SK-N-SH treated with all-trans-retinoic acid at 6 μM for 48 hours (cell line): ENCODE results near the gene DCN.

ENCODE experiments used
- ATAC-seq: fragments of 200-7000 bp; cut with Tn5 transposase; 3 replicates; pipeline ENCODE4 v1.9.1; 2020; ENCODE audit warnings: mild to moderate bottlenecking, moderate library complexity
- ARNTL ChIP-seq: fragments of 450-650 bp; formaldehyde crosslinking; IDR thresholded peaks from 2 replicates; pipeline ENCODE4 v1.5.0; 2020; ENCODE audit warnings: low read depth, mild to moderate bottlenecking, moderate library complexity, borderline replicate concordance
- BACH2 ChIP-seq: fragments of 250-450 bp; sonication (Bioruptor Pico); IDR thresholded peaks from 2 replicates; pipeline ENCODE4 v1.9.0; 2021; ENCODE audit warnings: mild to moderate bottlenecking, borderline replicate concordance
- CREB5 ChIP-seq: fragments of 250-450 bp; sonication (Bioruptor Pico); IDR thresholded peaks from 2 replicates; pipeline ENCODE4 v1.5.1; 2020; ENCODE audit warnings: low read depth, mild to moderate bottlenecking, moderate library complexity
- CSDC2 ChIP-seq: fragments of 250-450 bp; sonication (Bioruptor Pico); IDR thresholded peaks from 2 replicates; pipeline ENCODE4 v1.5.0; 2020; ENCODE audit warnings: mild to moderate bottlenecking, moderate library complexity
- CSRNP3 ChIP-seq: fragments of 250-450 bp; sonication (Bioruptor Pico); IDR thresholded peaks from 2 replicates; pipeline ENCODE4 v1.5.1; 2021; ENCODE audit warnings: mild to moderate bottlenecking, moderate library complexity
- ESRRG ChIP-seq: fragments of 250-450 bp; sonication (Bioruptor Pico); IDR thresholded peaks from 2 replicates; pipeline ENCODE4 v1.6.1; 2021; ENCODE audit warnings: mild to moderate bottlenecking
- GLIS3 ChIP-seq: fragments of 250-450 bp; sonication (Bioruptor Pico); IDR thresholded peaks from 2 replicates; pipeline ENCODE4 v1.5.0; 2020; ENCODE audit warnings: mild to moderate bottlenecking, moderate library complexity
- ISL1 ChIP-seq: fragments of 250-450 bp; sonication (Bioruptor Pico); IDR thresholded peaks from 2 replicates; pipeline ENCODE4 v2.1.2; 2022; ENCODE audit warnings: mild to moderate bottlenecking, moderate library complexity
- OSR1 ChIP-seq: fragments of 250-450 bp; sonication (Bioruptor Pico); IDR thresholded peaks from 2 replicates; pipeline ENCODE4 v1.8.0; 2022; ENCODE audit warnings: moderate library complexity, mild to moderate bottlenecking, inconsistent platforms
- POU6F1 ChIP-seq: fragments of 250-450 bp; sonication (Bioruptor Pico); IDR thresholded peaks from 2 replicates; pipeline ENCODE4 v1.8.0; 2021; ENCODE audit warnings: low read depth, mild to moderate bottlenecking, moderate library complexity, borderline replicate concordance
- PPARA ChIP-seq: fragments of 250-450 bp; sonication (Bioruptor Pico); IDR thresholded peaks from 2 replicates; pipeline ENCODE4 v1.5.0; 2020; ENCODE audit warnings: mild to moderate bottlenecking, borderline replicate concordance
- RARB ChIP-seq: fragments of 250-450 bp; sonication (Bioruptor Pico); IDR thresholded peaks from 2 replicates; pipeline ENCODE4 v1.8.0; 2021; ENCODE audit warnings: mild to moderate bottlenecking, moderate library complexity
- SNAI2 ChIP-seq: fragments of 250-450 bp; sonication (Bioruptor Pico); IDR thresholded peaks from 2 replicates; pipeline ENCODE4 v1.5.0; 2020; ENCODE audit warnings: mild to moderate bottlenecking, moderate library complexity
- TCF4 ChIP-seq: fragments of 250-450 bp; sonication (Bioruptor Pico); IDR thresholded peaks from 2 replicates; pipeline ENCODE4 v1.8.0; 2021; ENCODE audit warnings: mild to moderate bottlenecking, moderate library complexity, borderline replicate concordance
- TOX ChIP-seq: fragments of 250-450 bp; sonication (Bioruptor Pico); IDR thresholded peaks from 2 replicates; pipeline ENCODE4 v1.8.0; 2021; ENCODE audit warnings: mild to moderate bottlenecking, moderate library complexity, borderline replicate concordance
- ZC3H10 ChIP-seq: fragments of 250-450 bp; sonication (Bioruptor Pico); IDR thresholded peaks from 2 replicates; pipeline ENCODE4 v1.5.1; 2021; ENCODE audit warnings: mild to moderate bottlenecking, moderate library complexity
- ZFP3 ChIP-seq: fragments of 250-450 bp; sonication (Bioruptor Pico); IDR thresholded peaks from 2 replicates; pipeline ENCODE4 v1.5.0; 2020; ENCODE audit warnings: mild to moderate bottlenecking, moderate library complexity
- ZFP30 ChIP-seq: fragments of 450-650 bp; formaldehyde crosslinking; IDR thresholded peaks from 2 replicates; pipeline ENCODE4 v1.5.0; 2022; ENCODE audit warnings: mild to moderate bottlenecking, moderate library complexity
- ZNF565 ChIP-seq: fragments of 450-650 bp; formaldehyde crosslinking; conservative IDR thresholded peaks from 2 replicates; pipeline ENCODE4 v1.5.0; 2020; ENCODE audit warnings: low read depth, mild to moderate bottlenecking, moderate library complexity
- ZNF70 ChIP-seq: fragments of 450-650 bp; formaldehyde crosslinking; IDR thresholded peaks from 2 replicates; pipeline ENCODE4 v1.5.0; 2020; ENCODE audit warnings: mild to moderate bottlenecking, moderate library complexity
- ZNF8 ChIP-seq: fragments of 450-650 bp; formaldehyde crosslinking; IDR thresholded peaks from 2 replicates; pipeline ENCODE4 v1.5.0; 2020; ENCODE audit warnings: mild to moderate bottlenecking, moderate library complexity
- TF ChIP-seq, protein P1 (sequence below): fragments of 250-450 bp; sonication (Bioruptor Pico); IDR thresholded peaks from 2 replicates; pipeline ENCODE4 v1.5.0; 2020; ENCODE audit warnings: mild to moderate bottlenecking, moderate library complexity

Gene DCN

DNA sequence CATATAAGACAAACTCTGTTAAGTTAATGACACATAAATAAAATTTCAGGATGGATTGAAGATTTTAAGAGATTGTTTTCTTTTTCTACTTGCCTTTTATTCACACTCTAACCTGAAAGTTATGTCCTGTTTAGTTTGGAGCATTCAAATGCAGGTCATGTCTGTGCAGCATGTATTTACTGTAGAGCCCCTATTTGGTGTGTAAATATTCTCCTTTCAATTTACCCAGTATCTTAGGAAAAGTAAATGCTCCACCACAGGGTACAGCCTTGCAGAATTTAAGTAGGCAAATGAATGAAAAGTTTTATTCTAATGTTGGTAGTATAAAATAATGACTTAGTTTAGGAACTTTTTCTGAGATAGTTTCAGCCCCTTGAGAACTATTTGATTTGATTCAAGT is 6.2 kb upstream of the DCN start:
- no peak for ATAC-seq
- TF ChIP-seq ZNF70 (CRISPR knock-in tag) = no peak
- TF ChIP-seq OSR1 (CRISPR knock-in tag) = no peak
- no peak for TF ChIP-seq ESRRG (CRISPR knock-in tag)
- TF ChIP-seq ZC3H10 = no peak
- no peak for TF ChIP-seq CSRNP3
- TF ChIP-seq, protein P1, sequence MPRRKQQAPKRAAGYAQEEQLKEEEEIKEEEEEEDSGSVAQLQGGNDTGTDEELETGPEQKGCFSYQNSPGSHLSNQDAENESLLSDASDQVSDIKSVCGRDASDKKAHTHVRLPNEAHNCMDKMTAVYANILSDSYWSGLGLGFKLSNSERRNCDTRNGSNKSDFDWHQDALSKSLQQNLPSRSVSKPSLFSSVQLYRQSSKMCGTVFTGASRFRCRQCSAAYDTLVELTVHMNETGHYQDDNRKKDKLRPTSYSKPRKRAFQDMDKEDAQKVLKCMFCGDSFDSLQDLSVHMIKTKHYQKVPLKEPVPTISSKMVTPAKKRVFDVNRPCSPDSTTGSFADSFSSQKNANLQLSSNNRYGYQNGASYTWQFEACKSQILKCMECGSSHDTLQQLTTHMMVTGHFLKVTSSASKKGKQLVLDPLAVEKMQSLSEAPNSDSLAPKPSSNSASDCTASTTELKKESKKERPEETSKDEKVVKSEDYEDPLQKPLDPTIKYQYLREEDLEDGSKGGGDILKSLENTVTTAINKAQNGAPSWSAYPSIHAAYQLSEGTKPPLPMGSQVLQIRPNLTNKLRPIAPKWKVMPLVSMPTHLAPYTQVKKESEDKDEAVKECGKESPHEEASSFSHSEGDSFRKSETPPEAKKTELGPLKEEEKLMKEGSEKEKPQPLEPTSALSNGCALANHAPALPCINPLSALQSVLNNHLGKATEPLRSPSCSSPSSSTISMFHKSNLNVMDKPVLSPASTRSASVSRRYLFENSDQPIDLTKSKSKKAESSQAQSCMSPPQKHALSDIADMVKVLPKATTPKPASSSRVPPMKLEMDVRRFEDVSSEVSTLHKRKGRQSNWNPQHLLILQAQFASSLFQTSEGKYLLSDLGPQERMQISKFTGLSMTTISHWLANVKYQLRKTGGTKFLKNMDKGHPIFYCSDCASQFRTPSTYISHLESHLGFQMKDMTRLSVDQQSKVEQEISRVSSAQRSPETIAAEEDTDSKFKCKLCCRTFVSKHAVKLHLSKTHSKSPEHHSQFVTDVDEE = no peak
- no peak for TF ChIP-seq PPARA (CRISPR knock-in tag)
- TF ChIP-seq RARB (CRISPR knock-in tag) = no peak
- no peak for TF ChIP-seq TCF4 (CRISPR knock-in tag)
- no peak for TF ChIP-seq POU6F1
- no peak for TF ChIP-seq TOX
- TF ChIP-seq ZNF8 (CRISPR knock-in tag) = no peak
- TF ChIP-seq ZFP30 (CRISPR knock-in tag) = no peak
- no peak for TF ChIP-seq BACH2 (CRISPR knock-in tag)
- no peak for TF ChIP-seq ARNTL (CRISPR knock-in tag)
- no peak for TF ChIP-seq GLIS3 (CRISPR knock-in tag)
- TF ChIP-seq ZNF565 (CRISPR knock-in tag) = no peak
- TF ChIP-seq CSDC2 (CRISPR knock-in tag) = no peak
- TF ChIP-seq ISL1 (CRISPR knock-in tag) = no peak

- TF ChIP-seq ZNF70 (CRISPR knock-in tag) = no peak
- no peak for TF ChIP-seq BACH2 (CRISPR knock-in tag)
- TF ChIP-seq ZFP30 (CRISPR knock-in tag) = no peak
- TF ChIP-seq SNAI2 (CRISPR knock-in tag) = no peak
- TF ChIP-seq OSR1 (CRISPR knock-in tag) = no peak
- TF ChIP-seq ZFP3 (CRISPR knock-in tag) = no peak
- no peak for TF ChIP-seq CREB5 (CRISPR knock-in tag)
- TF ChIP-seq TCF4 (CRISPR knock-in tag) = no peak
- TF ChIP-seq PPARA (CRISPR knock-in tag) = no peak
- TF ChIP-seq ARNTL (CRISPR knock-in tag) = no peak
These were observed 3.5 kb upstream of the DCN start for GRCh38 chr12:91186156-91186555.

GRCh38 chr12:91185421-91185820 is 2.8 kb upstream of the DCN start:
- TF ChIP-seq ISL1 (CRISPR knock-in tag) (peak; percentile 84), TCF4 (CRISPR knock-in tag) (peak; percentile 35; the same call in 1 of the 2 replicates), CREB5 (CRISPR knock-in tag) (no peak)
- ATAC-seq = no peak

More at GRCh38 chr12:91186156-91186555, 3.5 kb upstream of the DCN start:
- no peak for ATAC-seq
